IMR-90 (cell line): ENCODE results near the gene ADGRD1. TPM values are rescaled to one million over a fixed set of nuclear protein-coding genes. Genes with fewer than 3 reads are reported as not detected.

Experiments
- ATAC-seq: fragments of 200-7000 bp; cut with Tn5 transposase; 2 replicates; pipeline ENCODE4 v1.9.1; 2020; ENCODE audit warnings: low read depth, mild to moderate bottlenecking, moderate library complexity
- BruUV-seq: library from RNA; stranded (reverse); fragments of 400-500 nt; replicated peaks from 2 replicates; lab custom pipeline; 2021; lab: Mats Ljungman, UMichigan
- CTCF ChIA-PET: fragments of 300-600 bp; formaldehyde crosslinking; extraction: SDS; loops from one replicate; lab custom pipeline; 2021; ENCODE audit warnings: antibody characterized with exemption; lab: Yijun Ruan, JAX
- POLR2A ChIA-PET: fragments of 300-600 bp; sonication (Branson Sonifier 250); formaldehyde crosslinking; loops from one replicate; lab custom pipeline; 2022; ENCODE audit warnings: antibody characterized with exemption; ENCODE audit not compliant: unreplicated experiment; lab: Charles Lee
- DNase-seq: peaks from one replicate; pipeline ENCODE4 v3.0.0; 2013
- H2AFZ ChIP-seq: replicated peaks from 2 replicates; pipeline ENCODE3; 2013; ENCODE audit warnings: low read length, mild to moderate bottlenecking; ENCODE audit not compliant: poor library complexity
- H2AK5ac ChIP-seq: 2 replicates; pipeline ENCODE4 v1.6.1; 2013; ENCODE audit warnings: low read depth, low read length, inconsistent platforms
- H2AK9ac ChIP-seq: replicated peaks from 2 replicates; pipeline ENCODE3; 2013; ENCODE audit warnings: mild to moderate bottlenecking, low read depth, low read length, moderate library complexity; ENCODE audit not compliant: poor library complexity
- H2BK120ac ChIP-seq: 2 replicates; pipeline ENCODE4 v1.6.1; 2013; ENCODE audit warnings: low read depth, low read length, inconsistent platforms
- H2BK15ac ChIP-seq: 3 replicates; pipeline ENCODE4 v1.6.1; 2013; ENCODE audit warnings: low read depth, low read length, inconsistent platforms
- H2BK20ac ChIP-seq: 2 replicates; pipeline ENCODE4 v1.6.1; 2013; ENCODE audit warnings: low read depth, mild to moderate bottlenecking, inconsistent platforms, low read length, moderate library complexity
- H2BK5ac ChIP-seq: 2 replicates; pipeline ENCODE4 v1.6.1; 2013; ENCODE audit warnings: mild to moderate bottlenecking, low read depth, low read length, inconsistent platforms; ENCODE audit not compliant: poor library complexity, severe bottlenecking
- H3K14ac ChIP-seq: replicated peaks from 2 replicates; pipeline ENCODE4 v1.6.1; 2013; ENCODE audit warnings: low read depth, low read length, inconsistent platforms
- H3K18ac ChIP-seq: 2 replicates; pipeline ENCODE4 v1.6.1; 2013; ENCODE audit warnings: low read depth, low read length, control low read depth
- H3K23ac ChIP-seq: 2 replicates; pipeline ENCODE4 v1.6.1; 2013; ENCODE audit warnings: low read depth, low read length, inconsistent platforms
- H3K27ac ChIP-seq: 2 replicates; pipeline ENCODE4 v1.5.1; 2013; ENCODE audit warnings: mild to moderate bottlenecking, control low read depth, low read length; ENCODE audit not compliant: insufficient read depth
- H3K27me3 ChIP-seq: 2 replicates; pipeline ENCODE4 v1.6.1; 2013; ENCODE audit warnings: low read length; ENCODE audit not compliant: control insufficient read depth, insufficient read depth
- H3K36me3 ChIP-seq: 2 replicates; pipeline ENCODE4 v1.6.1; 2013; ENCODE audit warnings: low read length, mixed read lengths; ENCODE audit not compliant: control insufficient read depth, insufficient read depth
- H3K4ac ChIP-seq: 2 replicates; pipeline ENCODE4 v1.6.1; 2013; ENCODE audit warnings: low read depth, low read length, inconsistent platforms
- H3K4me1 ChIP-seq: 2 replicates; pipeline ENCODE4 v1.6.1; 2013; ENCODE audit warnings: low read length, mixed read lengths; ENCODE audit not compliant: control insufficient read depth, insufficient read depth
- H3K4me2 ChIP-seq: 2 replicates; pipeline ENCODE4 v1.6.1; 2013; ENCODE audit warnings: low read depth, mild to moderate bottlenecking, control low read depth, low read length, moderate library complexity
- H3K4me3 ChIP-seq: 2 replicates; pipeline ENCODE4 v1.5.1; 2013; ENCODE audit warnings: low read depth, mild to moderate bottlenecking, control low read depth, low read length, moderate library complexity; ENCODE audit not compliant: insufficient read depth
- H3K56ac ChIP-seq: 2 replicates; pipeline ENCODE4 v1.6.1; 2013; ENCODE audit warnings: low read length, inconsistent platforms; ENCODE audit not compliant: insufficient read depth; ENCODE audit errors: extremely low read depth
- H3K79me1 ChIP-seq, 2 experiments: 2 replicates each; pipeline ENCODE4 v1.6.1; 2013; ENCODE audit warnings: low read length in 2 of 2, inconsistent platforms in 1 of 2, low read depth in 1 of 2
- H3K9ac ChIP-seq: 2 replicates; pipeline ENCODE4 v1.6.1; 2013; ENCODE audit warnings: low read depth, low read length, control low read depth
- H3K9me1 ChIP-seq: 2 replicates; pipeline ENCODE4 v1.6.1; 2013; ENCODE audit warnings: low read length, inconsistent platforms; ENCODE audit not compliant: insufficient read depth
- H3K9me3 ChIP-seq: 2 replicates; pipeline ENCODE4 v1.6.1; 2013; ENCODE audit warnings: low read length; ENCODE audit not compliant: control insufficient read depth, insufficient read depth
- H4K20me1 ChIP-seq: 2 replicates; pipeline ENCODE4 v1.6.1; 2013; ENCODE audit warnings: low read length, inconsistent platforms; ENCODE audit not compliant: insufficient read depth
- H4K5ac ChIP-seq: 2 replicates; pipeline ENCODE4 v1.6.1; 2013; ENCODE audit warnings: mild to moderate bottlenecking, low read depth, low read length, control low read depth
- H4K8ac ChIP-seq, 2 experiments: 2 replicates each; pipeline ENCODE4 v1.6.1; 2013; ENCODE audit warnings: low read depth in 2 of 2, low read length in 2 of 2, control low read depth in 1 of 2, inconsistent platforms in 1 of 2
- H4K91ac ChIP-seq: 2 replicates; pipeline ENCODE4 v1.6.1; 2013; ENCODE audit warnings: low read depth, low read length, inconsistent platforms; ENCODE audit not compliant: insufficient read depth
- BHLHE40 ChIP-seq: fragments of 150-350 bp; IDR thresholded peaks from 2 replicates; pipeline ENCODE4 v1.6.1; 2016; ENCODE audit warnings: mild to moderate bottlenecking, low read depth, low read length
- CEBPB ChIP-seq: IDR thresholded peaks from 2 replicates; pipeline ENCODE4 v1.6.1; 2012; ENCODE audit warnings: low read depth, low read length, improper control_type of control experiment
- CHD1 ChIP-seq: IDR thresholded peaks from 2 replicates; pipeline ENCODE4 v1.6.1; 2012; ENCODE audit warnings: low read depth, low read length, improper control_type of control experiment
- CTCF ChIP-seq: conservative IDR thresholded peaks from 2 replicates; pipeline ENCODE4 v1.5.1; 2012; ENCODE audit warnings: mild to moderate bottlenecking, low read depth, low read length, improper control_type of control experiment
- FOS ChIP-seq: fragments of 150-350 bp; IDR thresholded peaks from 2 replicates; pipeline ENCODE4 v1.6.1; 2016; ENCODE audit warnings: low read depth, low read length
- MAFK ChIP-seq: IDR thresholded peaks from 2 replicates; pipeline ENCODE4 v1.6.1; 2012; ENCODE audit warnings: low read depth, low read length, improper control_type of control experiment
- MAZ ChIP-seq: IDR thresholded peaks from 2 replicates; pipeline ENCODE4 v1.6.1; 2012; ENCODE audit warnings: low read depth, mild to moderate bottlenecking, low read length, improper control_type of control experiment, moderate library complexity, borderline replicate concordance
- MXI1 ChIP-seq: IDR thresholded peaks from 2 replicates; pipeline ENCODE4 v1.6.1; 2012; ENCODE audit warnings: low read depth, mild to moderate bottlenecking, low read length, moderate library complexity, borderline replicate concordance
- POLR2A ChIP-seq: IDR thresholded peaks from 2 replicates; pipeline ENCODE4 v1.6.1; 2012; ENCODE audit warnings: mild to moderate bottlenecking, low read depth, low read length
- RAD21 ChIP-seq: IDR thresholded peaks from 2 replicates; pipeline ENCODE4 v1.6.1; 2012; ENCODE audit warnings: low read length, improper control_type of control experiment
- RCOR1 ChIP-seq: IDR thresholded peaks from 2 replicates; pipeline ENCODE4 v1.6.1; 2012; ENCODE audit warnings: mild to moderate bottlenecking, low read length, improper control_type of control experiment; ENCODE audit not compliant: insufficient replicate concordance
- RFX5 ChIP-seq: IDR thresholded peaks from 2 replicates; pipeline ENCODE4 v1.8.0; 2012; ENCODE audit warnings: low read depth, mild to moderate bottlenecking, low read length, moderate library complexity
- SMC3 ChIP-seq: fragments of 150-350 bp; IDR thresholded peaks from 2 replicates; pipeline ENCODE4 v1.6.1; 2016; ENCODE audit warnings: low read depth, mild to moderate bottlenecking, antibody characterized with exemption, low read length, moderate library complexity
- USF2 ChIP-seq: fragments of 150-350 bp; IDR thresholded peaks from 2 replicates; pipeline ENCODE4 v1.6.1; 2017; ENCODE audit warnings: mild to moderate bottlenecking, antibody characterized with exemption, low read length, low read depth
- WGBS, 2 experiments: methylation state at CpG; one replicate each; pipeline versions ENCODE4 v1.1.5 to v1.1.7; 2013; ENCODE audit warnings: missing lambda C conversion rate in 2 of 2; ENCODE audit not compliant: insufficient read length in 1 of 2; ENCODE audit errors: extremely low coverage in 2 of 2; 5-methylcytosine and 5-hydroxymethylcytosine counted together
- dilution Hi-C: fragments of 300-500 bp; cut with HindIII; formaldehyde crosslinking; loops from one replicate; pipeline ENCODE4 v1.14.3; 2018; ENCODE audit warnings: low sequenced_read_pairs; ENCODE audit not compliant: unreplicated experiment
- in situ Hi-C: fragments of 300-500 bp; cut with MboI; formaldehyde crosslinking; loops from 3 replicates; pipeline ENCODE4 v1.14.3; 2019; ENCODE audit warnings: low sequenced_read_pairs, inconsistent platforms, mixed read lengths
- intact Hi-C: fragments of 100-400 bp; cut with micrococcal nuclease; formaldehyde crosslinking; loops from 2 replicates; pipeline ENCODE4 v1.10.0; 2022
- polyA plus RNA-seq, 3 experiments: library from polyadenylated mRNA; depleted of rRNA; stranded (reverse); fragments of >200 nt; gene quantifications; 2 replicates each; pipeline ENCODE4 v1.2.3, GENCODE V29; 2012; ENCODE audit warnings: low replicate concordance in 1 of 3
- total RNA-seq: library from RNA; depleted of rRNA; stranded (reverse); fragments of >200 nt; gene quantifications from 2 replicates; pipeline ENCODE4 v1.2.3, GENCODE V29; 2012

ADGRD1 gene
- total and polyA plus RNA-seq, 2 of the 4 experiments (the other 2 are of a cell fraction) = not detected

- TF ChIP-seq CEBPB (no peak), MAZ (no peak), CHD1 (no peak), RCOR1 (no peak), MAFK (no peak), USF2 (no peak), RFX5 (no peak), CTCF (no peak), FOS (no peak), SMC3 (no peak), RAD21 (no peak), BHLHE40 (no peak), MXI1 (no peak), POLR2A (no peak)
- H3K4me1 ChIP-seq = no peaks in the 10 kb centered on the region
- ChIA-PET CTCF (no interaction called here), POLR2A (no interaction called here)
- H3K9me1 ChIP-seq = no peaks in the 10 kb centered on the region
- no peak overlapping the region for H3K56ac ChIP-seq
- H3K79me1 ChIP-seq = no peaks in the 10 kb centered on the region
- no peaks in the 10 kb centered on the region for H3K36me3 ChIP-seq
- intact Hi-C loops (no loop called here), in situ Hi-C loops (no loop called here), dilution Hi-C loops (no loop called here)
- no peak overlapping the region for H2AFZ ChIP-seq
- no peak overlapping the region for H2AK5ac ChIP-seq
- no CpG with 5 or more reads among the region's 4 CpGs for WGBS, 2 experiments
- H3K14ac ChIP-seq = no peak overlapping the region
- no peak overlapping the region for H2AK9ac ChIP-seq
- H4K91ac ChIP-seq = no peak overlapping the region
- H3K4ac ChIP-seq = no peak overlapping the region
- H3K4me2 ChIP-seq = no peak overlapping the region
- no peaks in the 10 kb centered on the region for H4K20me1 ChIP-seq
- no peak overlapping the region for H4K8ac ChIP-seq
- H2BK120ac ChIP-seq = no peak overlapping the region
- peaks cover 41% of the 10 kb centered on the region for H3K9me3 ChIP-seq
- DNase-seq (no peak), ATAC-seq (no peak)
- H2BK15ac ChIP-seq = no peak overlapping the region
- H4K5ac ChIP-seq = no peak overlapping the region
- H3K23ac ChIP-seq = no peak overlapping the region
- no peaks in the 10 kb centered on the region for H3K27me3 ChIP-seq
- no peak overlapping the region for H3K18ac ChIP-seq
- BruUV-seq = no TSS peak
- no peak overlapping the region for H3K9ac ChIP-seq
- H2BK5ac ChIP-seq = no peak overlapping the region
- H3K4me3 ChIP-seq = no peak overlapping the region
- H3K27ac ChIP-seq = no peak overlapping the region
- H2BK20ac ChIP-seq = no peak overlapping the region
Observed at GRCh38 chr12:131051155-131051473, 97.4 kb downstream of the ADGRD1 start.
